ENCODE results near the gene SMIM5. TPM values are rescaled to one million over a fixed set of nuclear protein-coding genes. Genes with fewer than 3 reads are reported as not detected.

Gene SMIM5
- polyA plus RNA-seq, 1 donor (not counting 4 experiments of a cell fraction or from before 2014, with no cell fraction given) = 0.24 TPM

DNA sequence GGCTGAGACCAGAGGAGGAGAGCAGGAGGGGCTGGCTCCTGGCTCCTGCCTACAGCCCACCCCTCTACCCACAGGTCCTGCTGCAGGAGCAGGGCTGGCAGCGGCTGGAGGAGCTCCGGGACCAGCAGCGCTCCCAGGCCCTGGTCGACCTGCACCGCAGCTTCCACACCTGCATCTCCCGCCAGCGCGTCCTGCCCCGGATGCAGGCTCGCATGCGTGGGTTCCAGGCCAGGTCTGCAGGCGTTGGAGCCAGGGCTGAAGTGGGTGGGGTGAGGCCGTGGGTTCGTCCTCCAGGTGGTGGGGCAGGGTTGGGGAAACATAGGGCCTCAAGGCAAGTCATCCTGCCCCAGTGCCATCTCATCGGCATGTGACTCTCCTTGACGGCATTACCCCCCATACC is 27.4 kb upstream of the SMIM5 start:
- H3K9ac ChIP-seq (ENCODE audit: control insufficient read depth, extremely low read depth, insufficient read depth, low read length) = no peak overlapping the region
- dilution Hi-C loops (cut with MboI; ENCODE audit: extremely low pct_ligation_motif_present, low sequenced_read_pairs) = no loop called here
- no peaks in the 10 kb centered on the region for H4K20me1 ChIP-seq (ENCODE audit: control insufficient read depth, extremely low read depth, insufficient read depth, low read length)
- H3K4me1 ChIP-seq (ENCODE audit: control insufficient read depth, extremely low read depth, insufficient read depth, low read length) = peaks cover 6% of the 10 kb centered on the region
- no peak overlapping the region for H3K4me2 ChIP-seq (ENCODE audit: control insufficient read depth, extremely low read depth, insufficient read depth, low read depth, low read length)
- H3K36me3 ChIP-seq (ENCODE audit: control insufficient read depth in 2 of 2, extremely low read depth in 1 of 2, insufficient read depth in 2 of 2, low read length in 2 of 2) = no peaks in the 10 kb centered on the region
- peaks cover 8% of the 10 kb centered on the region for H3K27me3 ChIP-seq (ENCODE audit: control insufficient read depth, extremely low read depth, insufficient read depth, low read length)
- H3K9me3 ChIP-seq (ENCODE audit: control insufficient read depth, low read depth, low read length) = no peaks in the 10 kb centered on the region
- no peak for TF ChIP-seq EZH2 (IDR thresholded peaks at IDR 0.05; ENCODE audit: low read length)
- TF ChIP-seq, protein P1, sequence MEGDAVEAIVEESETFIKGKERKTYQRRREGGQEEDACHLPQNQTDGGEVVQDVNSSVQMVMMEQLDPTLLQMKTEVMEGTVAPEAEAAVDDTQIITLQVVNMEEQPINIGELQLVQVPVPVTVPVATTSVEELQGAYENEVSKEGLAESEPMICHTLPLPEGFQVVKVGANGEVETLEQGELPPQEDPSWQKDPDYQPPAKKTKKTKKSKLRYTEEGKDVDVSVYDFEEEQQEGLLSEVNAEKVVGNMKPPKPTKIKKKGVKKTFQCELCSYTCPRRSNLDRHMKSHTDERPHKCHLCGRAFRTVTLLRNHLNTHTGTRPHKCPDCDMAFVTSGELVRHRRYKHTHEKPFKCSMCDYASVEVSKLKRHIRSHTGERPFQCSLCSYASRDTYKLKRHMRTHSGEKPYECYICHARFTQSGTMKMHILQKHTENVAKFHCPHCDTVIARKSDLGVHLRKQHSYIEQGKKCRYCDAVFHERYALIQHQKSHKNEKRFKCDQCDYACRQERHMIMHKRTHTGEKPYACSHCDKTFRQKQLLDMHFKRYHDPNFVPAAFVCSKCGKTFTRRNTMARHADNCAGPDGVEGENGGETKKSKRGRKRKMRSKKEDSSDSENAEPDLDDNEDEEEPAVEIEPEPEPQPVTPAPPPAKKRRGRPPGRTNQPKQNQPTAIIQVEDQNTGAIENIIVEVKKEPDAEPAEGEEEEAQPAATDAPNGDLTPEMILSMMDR (optimal IDR thresholded peaks at IDR 0.05 in 1 of 3, IDR thresholded peaks at IDR 0.05 in 1 of 3, conservative IDR thresholded peaks at IDR 0.05 in 1 of 3; ENCODE audit: extremely low read depth in 1 of 3, insufficient read depth in 2 of 3, low read length in 3 of 3) = no peak
- H2AFZ ChIP-seq (ENCODE audit: control insufficient read depth, low read length) = no peak overlapping the region
- no peak overlapping the region for H3K27ac ChIP-seq (ENCODE audit: control insufficient read depth, insufficient read depth, low read length)
- H3K79me2 ChIP-seq (ENCODE audit: control insufficient read depth, insufficient read depth, low read length) = no peaks in the 10 kb centered on the region
- DNase-seq (ENCODE audit: low read depth, low spot score) (no peak), FAIRE-seq (no peak)
- H3K9me1 ChIP-seq (ENCODE audit: control insufficient read depth, extremely low read depth, insufficient read depth, low read length) = no peaks in the 10 kb centered on the region
- no peak overlapping the region for H3K4me3 ChIP-seq (ENCODE audit: control insufficient read depth in 2 of 3, extremely low read depth in 1 of 3, insufficient read depth in 2 of 3, low read depth in 1 of 3, low read length in 3 of 3)

DNA sequence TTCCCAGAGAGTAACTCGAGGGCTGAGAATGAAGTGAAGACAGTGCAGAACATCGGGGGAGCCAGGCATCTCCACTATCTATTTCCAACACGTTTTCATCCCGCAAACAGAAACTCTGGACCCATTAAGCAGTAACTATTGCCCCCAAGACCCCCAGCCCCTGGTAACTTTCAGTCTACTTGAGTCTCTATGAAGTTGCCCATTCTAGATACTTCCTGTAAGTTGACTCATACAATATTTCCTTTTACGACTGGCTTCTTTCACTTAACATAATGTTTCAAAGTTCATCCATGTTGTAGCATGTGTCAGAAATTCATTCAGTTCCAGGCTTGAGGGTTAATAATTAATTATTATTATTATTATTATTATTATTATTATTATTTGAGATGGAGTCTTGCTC is 26.1 kb upstream of the SMIM5 start:
- Histone ChIP-seq H3K9me1 (ENCODE audit: control insufficient read depth, extremely low read depth, insufficient read depth, low read length) (no peaks in the 10 kb centered on the region), H3K4me3 (ENCODE audit: control insufficient read depth in 2 of 3, extremely low read depth in 1 of 3, insufficient read depth in 2 of 3, low read depth in 1 of 3, low read length in 3 of 3) (no peak overlapping the region), H3K9ac (ENCODE audit: control insufficient read depth, extremely low read depth, insufficient read depth, low read length) (no peak overlapping the region), H3K4me2 (ENCODE audit: control insufficient read depth, extremely low read depth, insufficient read depth, low read depth, low read length) (no peak overlapping the region), H3K79me2 (ENCODE audit: control insufficient read depth, insufficient read depth, low read length) (no peaks in the 10 kb centered on the region), H3K36me3 (ENCODE audit: control insufficient read depth in 2 of 2, extremely low read depth in 1 of 2, insufficient read depth in 2 of 2, low read length in 2 of 2) (no peaks in the 10 kb centered on the region), H3K9me3 (ENCODE audit: control insufficient read depth, low read depth, low read length) (no peaks in the 10 kb centered on the region), H3K27ac (ENCODE audit: control insufficient read depth, insufficient read depth, low read length) (no peak overlapping the region), H3K4me1 (ENCODE audit: control insufficient read depth, extremely low read depth, insufficient read depth, low read length) (peaks cover 6% of the 10 kb centered on the region), H2AFZ (ENCODE audit: control insufficient read depth, low read length) (no peak overlapping the region), H4K20me1 (ENCODE audit: control insufficient read depth, extremely low read depth, insufficient read depth, low read length) (no peaks in the 10 kb centered on the region), H3K27me3 (ENCODE audit: control insufficient read depth, extremely low read depth, insufficient read depth, low read length) (peaks cover 8% of the 10 kb centered on the region)
- no peak for FAIRE-seq
- dilution Hi-C loops (cut with MboI; ENCODE audit: extremely low pct_ligation_motif_present, low sequenced_read_pairs) = no loop called here
- TF ChIP-seq, protein P1 (optimal IDR thresholded peaks at IDR 0.05 in 1 of 3, IDR thresholded peaks at IDR 0.05 in 1 of 3, conservative IDR thresholded peaks at IDR 0.05 in 1 of 3; ENCODE audit: extremely low read depth in 1 of 3, insufficient read depth in 2 of 3, low read length in 3 of 3) = no peak
- TF ChIP-seq EZH2 (IDR thresholded peaks at IDR 0.05; ENCODE audit: low read length) = no peak
- no peak for DNase-seq (ENCODE audit: low read depth, low spot score)

All from keratinocyte (primary cell).